Stimulated activated CD4-positive, alpha-beta T cell treated with anti-CD3 and anti-CD28 coated beads, Interleukin-1b, Interleukin-23, amount 100 ng/mL, for 4 hours (primary cell): ENCODE results near the gene GSTO1.

Experiments
- DNase-seq, 2 donors: peaks; one replicate each; pipeline ENCODE4 v3.0.0-alpha.2; 2020; ENCODE audit warnings: low read depth in 2 of 2

Gene GSTO1

GRCh38 chr10:104274762-104275721, 20.4 kb downstream of the GSTO1 start:
- peak in 1 of 2 donors; percentile 47 for DNase-seq

- DNase-seq = no peak
Observed at GRCh38 chr10:104276192-104276591, 21.5 kb downstream of the GSTO1 start.

- no peak for DNase-seq
Observed at GRCh38 chr10:104277785-104278184, 23.1 kb downstream of the GSTO1 start.

GRCh38 chr10:104279550-104280259, 25.0 kb downstream of the GSTO1 start:
- DNase-seq = no peak

- DNase-seq = no peak
Observed at GRCh38 chr10:104281694-104282093, 27.0 kb downstream of the GSTO1 start.

- DNase-seq = no peak
Observed at GRCh38 chr10:104284846-104285245, 30.2 kb downstream of the GSTO1 start.

- DNase-seq = no peak
Observed at GRCh38 chr10:104286939-104287338, 32.2 kb downstream of the GSTO1 start.

- no peak for DNase-seq
Observed at GRCh38 chr10:104288355-104288754, 33.7 kb downstream of the GSTO1 start.

GRCh38 chr10:104291439-104291951, 36.8 kb downstream of the GSTO1 start:
- peak; percentile 84 to 89 for DNase-seq

- no peak for DNase-seq
Observed at GRCh38 chr10:104293011-104293410, 38.3 kb downstream of the GSTO1 start.

GRCh38 chr10:104293781-104294321, 39.2 kb downstream of the GSTO1 start:
- no peak for DNase-seq

GRCh38 chr10:104296687-104297436, 42.2 kb downstream of the GSTO1 start:
- no peak for DNase-seq

GRCh38 chr10:104297697-104298660, 43.3 kb downstream of the GSTO1 start:
- peak in 1 of 2 donors; percentile 14 for DNase-seq

GRCh38 chr10:104299031-104299904, 44.6 kb downstream of the GSTO1 start:
- DNase-seq = no peak

GRCh38 chr10:104300002-104300735, 45.5 kb downstream of the GSTO1 start:
- no peak for DNase-seq

- peak in 1 of 2 donors; percentile 10 for DNase-seq
Observed at GRCh38 chr10:104300736-104301292, 46.1 kb downstream of the GSTO1 start.

- no peak for DNase-seq
Observed at GRCh38 chr10:104301907-104302690, 47.4 kb downstream of the GSTO1 start.
